HL-60 (cell line): Measurements from ENCODE around the gene KMT2E.

Source experiments
- POLR2AphosphoS5 ChIP-seq: IDR thresholded peaks from 2 replicates; pipeline ENCODE4 v1.6.1; 2012; ENCODE audit warnings: low read depth
- TF ChIP-seq, protein P1 (sequence below): IDR thresholded peaks from one replicate; pipeline ENCODE4 v1.5.1; 2011; ENCODE audit warnings: low read length, control low read depth, inconsistent platforms; ENCODE audit not compliant: insufficient read depth
- TF ChIP-seq, protein P2 (sequence below): IDR thresholded peaks from 2 replicates; pipeline ENCODE4 v1.6.1; 2012; ENCODE audit warnings: low read depth; ENCODE audit not compliant: insufficient replicate concordance

DNA sequence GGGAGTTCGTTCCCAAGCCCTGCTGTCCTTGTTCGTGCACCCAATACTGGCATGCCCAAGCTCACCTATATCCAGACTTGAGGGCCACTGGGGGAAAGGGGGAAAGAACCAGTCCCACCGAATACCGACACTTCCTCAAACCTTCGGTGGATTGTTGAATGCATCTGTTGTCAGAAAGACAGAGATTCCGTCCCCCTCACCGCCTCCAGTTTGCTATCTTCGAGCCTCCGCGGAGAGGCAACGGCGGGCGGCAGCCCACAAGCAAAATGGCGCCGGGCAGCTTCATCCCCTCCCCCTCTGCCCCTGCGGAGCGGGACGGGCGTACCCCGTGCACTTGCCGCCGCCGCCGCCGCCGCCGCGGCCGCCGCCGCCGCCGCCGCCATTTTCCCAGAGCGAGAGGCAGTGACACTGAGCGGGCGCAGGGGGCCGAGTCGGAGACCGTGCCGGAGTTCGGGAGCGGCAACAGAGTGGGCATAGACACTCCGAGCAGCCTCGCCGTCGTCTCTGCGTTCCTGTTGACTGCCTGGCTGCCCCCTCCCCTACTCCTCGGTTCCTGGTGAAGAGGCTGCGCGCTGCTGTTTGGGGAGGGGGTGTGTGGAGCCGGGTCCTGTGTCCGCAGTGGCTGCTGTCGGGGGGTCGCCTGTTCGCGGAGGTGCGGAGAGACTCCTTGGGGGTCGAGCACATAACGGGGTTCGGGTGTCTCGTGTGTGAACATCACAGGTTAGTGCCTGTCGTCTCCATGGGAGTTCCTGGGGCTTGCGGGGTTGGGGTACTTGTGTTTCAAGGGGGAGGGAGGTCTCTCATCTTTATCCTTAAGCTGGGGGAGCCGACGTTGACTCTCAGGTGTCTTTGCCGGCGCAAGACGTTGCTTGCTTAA lies at the start of gene KMT2E:
- TF ChIP-seq, protein P1, sequence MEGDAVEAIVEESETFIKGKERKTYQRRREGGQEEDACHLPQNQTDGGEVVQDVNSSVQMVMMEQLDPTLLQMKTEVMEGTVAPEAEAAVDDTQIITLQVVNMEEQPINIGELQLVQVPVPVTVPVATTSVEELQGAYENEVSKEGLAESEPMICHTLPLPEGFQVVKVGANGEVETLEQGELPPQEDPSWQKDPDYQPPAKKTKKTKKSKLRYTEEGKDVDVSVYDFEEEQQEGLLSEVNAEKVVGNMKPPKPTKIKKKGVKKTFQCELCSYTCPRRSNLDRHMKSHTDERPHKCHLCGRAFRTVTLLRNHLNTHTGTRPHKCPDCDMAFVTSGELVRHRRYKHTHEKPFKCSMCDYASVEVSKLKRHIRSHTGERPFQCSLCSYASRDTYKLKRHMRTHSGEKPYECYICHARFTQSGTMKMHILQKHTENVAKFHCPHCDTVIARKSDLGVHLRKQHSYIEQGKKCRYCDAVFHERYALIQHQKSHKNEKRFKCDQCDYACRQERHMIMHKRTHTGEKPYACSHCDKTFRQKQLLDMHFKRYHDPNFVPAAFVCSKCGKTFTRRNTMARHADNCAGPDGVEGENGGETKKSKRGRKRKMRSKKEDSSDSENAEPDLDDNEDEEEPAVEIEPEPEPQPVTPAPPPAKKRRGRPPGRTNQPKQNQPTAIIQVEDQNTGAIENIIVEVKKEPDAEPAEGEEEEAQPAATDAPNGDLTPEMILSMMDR: no peak
- TF ChIP-seq, protein P2, sequence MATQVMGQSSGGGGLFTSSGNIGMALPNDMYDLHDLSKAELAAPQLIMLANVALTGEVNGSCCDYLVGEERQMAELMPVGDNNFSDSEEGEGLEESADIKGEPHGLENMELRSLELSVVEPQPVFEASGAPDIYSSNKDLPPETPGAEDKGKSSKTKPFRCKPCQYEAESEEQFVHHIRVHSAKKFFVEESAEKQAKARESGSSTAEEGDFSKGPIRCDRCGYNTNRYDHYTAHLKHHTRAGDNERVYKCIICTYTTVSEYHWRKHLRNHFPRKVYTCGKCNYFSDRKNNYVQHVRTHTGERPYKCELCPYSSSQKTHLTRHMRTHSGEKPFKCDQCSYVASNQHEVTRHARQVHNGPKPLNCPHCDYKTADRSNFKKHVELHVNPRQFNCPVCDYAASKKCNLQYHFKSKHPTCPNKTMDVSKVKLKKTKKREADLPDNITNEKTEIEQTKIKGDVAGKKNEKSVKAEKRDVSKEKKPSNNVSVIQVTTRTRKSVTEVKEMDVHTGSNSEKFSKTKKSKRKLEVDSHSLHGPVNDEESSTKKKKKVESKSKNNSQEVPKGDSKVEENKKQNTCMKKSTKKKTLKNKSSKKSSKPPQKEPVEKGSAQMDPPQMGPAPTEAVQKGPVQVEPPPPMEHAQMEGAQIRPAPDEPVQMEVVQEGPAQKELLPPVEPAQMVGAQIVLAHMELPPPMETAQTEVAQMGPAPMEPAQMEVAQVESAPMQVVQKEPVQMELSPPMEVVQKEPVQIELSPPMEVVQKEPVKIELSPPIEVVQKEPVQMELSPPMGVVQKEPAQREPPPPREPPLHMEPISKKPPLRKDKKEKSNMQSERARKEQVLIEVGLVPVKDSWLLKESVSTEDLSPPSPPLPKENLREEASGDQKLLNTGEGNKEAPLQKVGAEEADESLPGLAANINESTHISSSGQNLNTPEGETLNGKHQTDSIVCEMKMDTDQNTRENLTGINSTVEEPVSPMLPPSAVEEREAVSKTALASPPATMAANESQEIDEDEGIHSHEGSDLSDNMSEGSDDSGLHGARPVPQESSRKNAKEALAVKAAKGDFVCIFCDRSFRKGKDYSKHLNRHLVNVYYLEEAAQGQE: peak; percentile 41
- TF ChIP-seq POLR2AphosphoS5: no peak; the same call in 1 of the 2 replicates
